A549 treated with AZD2906 at 1 μM for 4 hours (cell line): ENCODE data around the gene BCL3. TPM values are rescaled to one million over a fixed set of nuclear protein-coding genes. Genes with fewer than 3 reads are reported as not detected.

Experiments used
- total RNA-seq: library from RNA; stranded (reverse); fragments of 200-300 nt; extraction: Qiagen RNA extraction; gene quantifications from 5 replicates; pipeline ENCODE4 v1.2.3, GENCODE V29; 2022

The BCL3 gene
- total RNA-seq = 30.5 to 57.6 TPM (median 56.5 TPM) in 5 replicates

DNA sequence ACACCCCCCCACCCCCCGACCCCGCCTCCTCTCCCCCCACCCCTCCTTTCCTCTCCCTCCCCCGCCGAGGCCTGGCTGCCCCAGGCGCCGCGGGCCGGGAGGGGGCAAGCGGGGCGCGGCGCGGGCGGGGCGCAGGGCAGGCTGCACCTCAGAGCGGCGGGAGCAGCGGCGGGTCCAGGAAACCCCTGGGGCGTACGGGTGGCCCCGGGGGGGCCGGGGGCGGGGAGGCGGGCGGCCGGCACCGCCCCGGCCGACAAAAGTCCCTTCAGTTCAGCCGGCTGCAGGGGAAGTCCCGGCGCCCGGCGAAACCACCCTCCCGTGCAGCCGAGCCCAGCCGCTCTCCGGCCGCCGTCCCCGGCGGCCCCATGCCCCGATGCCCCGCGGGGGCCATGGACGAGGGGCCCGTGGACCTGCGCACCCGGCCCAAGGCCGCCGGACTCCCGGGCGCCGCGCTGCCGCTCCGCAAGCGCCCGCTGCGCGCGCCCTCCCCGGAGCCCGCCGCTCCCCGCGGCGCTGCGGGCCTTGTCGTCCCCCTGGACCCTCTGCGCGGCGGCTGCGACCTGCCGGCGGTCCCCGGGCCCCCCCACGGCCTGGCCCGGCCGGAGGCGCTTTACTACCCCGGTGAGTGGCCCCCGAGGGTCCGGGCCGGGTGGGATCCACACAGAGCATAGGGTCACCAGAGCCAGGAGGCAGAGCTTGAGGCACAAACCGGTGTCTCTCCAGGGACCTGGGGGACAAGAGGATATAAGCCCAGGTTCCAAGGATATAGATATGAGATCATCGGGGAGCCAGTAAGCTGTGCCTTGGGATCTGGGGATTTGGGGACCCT is at the start of gene BCL3:
TSS of gene BCL3 (plus strand) at position 283 of the 829 bp plus-strand sequence. CDS start at position 366, 83 bp downstream.

DNA sequence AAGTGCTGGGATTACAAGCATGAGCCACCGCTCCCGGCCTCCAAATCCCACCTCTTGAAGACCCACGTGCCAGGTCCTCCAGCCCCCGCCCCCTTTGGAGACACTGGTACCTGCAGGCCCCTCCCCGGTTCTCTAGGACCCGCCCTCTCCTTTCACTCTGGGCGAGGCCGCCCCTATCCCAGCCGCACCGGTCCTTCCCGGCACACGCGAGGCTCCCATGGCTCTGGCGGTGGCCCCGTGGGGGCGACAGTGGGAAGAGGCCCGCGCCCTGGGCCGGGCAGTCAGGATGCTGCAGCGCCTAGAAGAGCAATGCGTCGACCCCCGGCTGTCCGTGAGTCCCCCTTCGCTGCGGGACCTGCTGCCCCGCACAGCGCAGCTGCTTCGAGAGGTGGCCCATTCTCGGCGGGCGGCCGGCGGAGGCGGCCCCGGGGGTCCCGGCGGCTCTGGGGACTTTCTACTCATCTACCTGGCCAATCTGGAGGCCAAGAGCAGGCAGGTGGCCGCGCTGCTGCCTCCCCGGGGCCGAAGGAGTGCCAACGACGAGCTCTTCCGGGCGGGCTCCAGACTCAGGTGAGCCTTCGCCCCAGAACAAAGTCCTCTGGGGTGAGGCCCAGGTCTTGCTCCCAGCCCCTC is 29.3 kb downstream of the BCL3 start, which contains the start of gene CBLC:
TSS of gene CBLC (plus strand) at position 176 of the 633 bp plus-strand sequence. CDS start at position 218, 42 bp downstream.

GRCh38 chr19:44808463-44809371 is 60.2 kb downstream of the BCL3 start, which contains the start of gene BCAM:
Gene BCAM, plus strand, starts transcription at chr19:44809103. Its CDS starts 22 bp downstream, at chr19:44809125.

Other genes with a start within 250 kb of the BCL3 start
- gene ZNF180, start 248.2 kb upstream of the BCL3 start, total RNA-seq = 7.3 to 9.2 TPM (median 7.5 TPM) in 5 replicates
- gene CEACAM20, start 219.0 kb upstream of the BCL3 start, total RNA-seq = 0.03 to 0.05 TPM (median 0.05 TPM) in 3 of 5 replicates, not detected in the others
- gene IGSF23, start 135.1 kb upstream of the BCL3 start, total RNA-seq = 0.36 to 0.67 TPM (median 0.42 TPM) in 5 replicates
- gene PVR, start 104.8 kb upstream of the BCL3 start, total RNA-seq = 107 to 123 TPM (median 118 TPM) in 5 replicates
- 7.7 to 12.3 TPM (median 9.2 TPM) in 5 replicates for gene CEACAM19, start 77.2 kb upstream of the BCL3 start, total RNA-seq
- 0.03 to 0.13 TPM (median 0.11 TPM) in 5 replicates for gene CEACAM16, start 49.6 kb upstream of the BCL3 start, total RNA-seq
- gene CBLC, start 29.2 kb downstream of the BCL3 start, total RNA-seq = 0.06 TPM in 1 of 5 replicates, not detected in the others
- 68.3 to 86.8 TPM (median 84.1 TPM) in 5 replicates for gene BCAM, start 60.4 kb downstream of the BCL3 start, total RNA-seq
- 71.2 to 83.6 TPM (median 79.1 TPM) in 5 replicates for gene NECTIN2, start 97.6 kb downstream of the BCL3 start, total RNA-seq
- gene TOMM40, start 142.5 kb downstream of the BCL3 start, total RNA-seq = 182 to 258 TPM (median 243 TPM) in 5 replicates
- 10.6 to 22.1 TPM (median 14.8 TPM) in 5 replicates for gene APOE, start 157.1 kb downstream of the BCL3 start, total RNA-seq
- 110 to 119 TPM (median 111 TPM) in 5 replicates for gene APOC1, start 165.9 kb downstream of the BCL3 start, total RNA-seq
- gene APOC4, start 193.5 kb downstream of the BCL3 start, total RNA-seq = not detected in 5 replicates
- not detected in 5 replicates for gene APOC2, start 197.3 kb downstream of the BCL3 start, total RNA-seq
- gene CLPTM1, start 206.7 kb downstream of the BCL3 start, total RNA-seq = 140 to 185 TPM (median 176 TPM) in 5 replicates